ENCODE results near the gene NUB1.

- TF ChIP-seq CTCF (conservative IDR thresholded peaks at IDR 0.05 in 1 of 2, IDR thresholded peaks at IDR 0.05 in 1 of 2; ENCODE audit: extremely low read depth in 1 of 2, insufficient read depth in 1 of 2, low read depth in 1 of 2, low read length in 2 of 2) = no peak
- TF ChIP-seq EZH2 (IDR thresholded peaks at IDR 0.05; ENCODE audit: borderline replicate concordance, low read length) = peak; percentile 45
Measured at GRCh38 chr7:151409667-151410404, 68.2 kb downstream of the NUB1 start, which contains the start of gene WDR86.
